OCI-LY1 (cell line): ENCODE results near the gene CERS6.

Experiments
- H2AFZ ChIP-seq: fragments of 200-600 bp; sonication (generic), shearing (Covaris generic); 2 replicates; pipeline ENCODE4 v1.6.0; 2014; ENCODE audit warnings: antibody characterized with exemption, mild to moderate bottlenecking, low read length
- H3F3A ChIP-seq: fragments of 200-600 bp; sonication (generic), shearing (Covaris generic); 2 replicates; pipeline ENCODE4 v1.6.0; 2014; ENCODE audit warnings: mild to moderate bottlenecking, antibody characterized with exemption, low read length, moderate library complexity; ENCODE audit not compliant: insufficient read depth
- H3K27ac ChIP-seq: fragments of 200-600 bp; sonication (generic); 2 replicates; pipeline ENCODE4 v1.5.1; 2014; ENCODE audit warnings: low read length, mixed run types, mild to moderate bottlenecking, low read depth; ENCODE audit not compliant: poor library complexity, severe bottlenecking
- H3K27me3 ChIP-seq: fragments of 200-600 bp; sonication (generic); 2 replicates; pipeline ENCODE4 v1.6.0; 2014; ENCODE audit warnings: antibody characterized with exemption, mild to moderate bottlenecking, low read length, moderate library complexity; ENCODE audit not compliant: insufficient read depth
- H3K36me3 ChIP-seq: fragments of 200-600 bp; sonication (generic); 2 replicates; pipeline ENCODE4 v1.6.1; 2014; ENCODE audit warnings: mild to moderate bottlenecking, antibody characterized with exemption, low read length, moderate library complexity, mixed read lengths; ENCODE audit not compliant: insufficient read depth
- H3K4me1 ChIP-seq: fragments of 200-600 bp; sonication (generic); 2 replicates; pipeline ENCODE4 v1.5.1; 2014; ENCODE audit warnings: mild to moderate bottlenecking, low read length, moderate library complexity; ENCODE audit not compliant: insufficient read depth, severe bottlenecking
- H3K4me2 ChIP-seq: fragments of 200-600 bp; sonication (generic), shearing (Covaris generic); 2 replicates; pipeline ENCODE4 v1.6.1; 2014; ENCODE audit warnings: low read length
- H3K4me3 ChIP-seq: fragments of 200-600 bp; sonication (generic); 2 replicates; pipeline ENCODE4 v1.5.1; 2014; ENCODE audit warnings: low read length, low read depth, mild to moderate bottlenecking, mixed read lengths; ENCODE audit not compliant: poor library complexity, severe bottlenecking
- H3K79me2 ChIP-seq: fragments of 200-600 bp; shearing (Covaris generic); 2 replicates; pipeline ENCODE4 v1.6.1; 2016; ENCODE audit warnings: mixed run types, low read length, mixed read lengths; ENCODE audit not compliant: insufficient read depth
- H3K9ac ChIP-seq: fragments of 200-600 bp; sonication (generic), shearing (Covaris generic); 2 replicates; pipeline ENCODE4 v1.6.1; 2014; ENCODE audit warnings: mild to moderate bottlenecking, low read length, mixed read lengths
- H3K9me2 ChIP-seq: fragments of 200-600 bp; sonication (generic), shearing (Covaris generic); 2 replicates; pipeline ENCODE4 v1.6.1; 2014; ENCODE audit warnings: low read depth, mild to moderate bottlenecking, low read length, mixed read lengths
- H3K9me3 ChIP-seq: fragments of 200-600 bp; shearing (Covaris generic); 2 replicates; pipeline ENCODE4 v1.6.1; 2014; ENCODE audit warnings: low read length, mixed read lengths
- H4K20me1 ChIP-seq: fragments of 200-600 bp; sonication (generic), shearing (Covaris generic); 2 replicates; pipeline ENCODE4 v1.6.0; 2016; ENCODE audit warnings: mild to moderate bottlenecking, low read length; ENCODE audit not compliant: insufficient read depth
- CTCF ChIP-seq: fragments of 200-600 bp; sonication (generic), shearing (Covaris generic); IDR thresholded peaks from 2 replicates; pipeline ENCODE4 v1.5.1; 2017; ENCODE audit warnings: mild to moderate bottlenecking, antibody characterized with exemption, low read length, moderate library complexity, mixed read lengths
- EZH2 ChIP-seq: fragments of 200-600 bp; sonication (generic), shearing (Covaris generic); IDR thresholded peaks from 2 replicates; pipeline ENCODE4 v1.8.0; 2017; ENCODE audit warnings: borderline replicate concordance, mixed run types, mild to moderate bottlenecking, antibody characterized with exemption, low read length, moderate library complexity, mixed read lengths

Gene CERS6

DNA sequence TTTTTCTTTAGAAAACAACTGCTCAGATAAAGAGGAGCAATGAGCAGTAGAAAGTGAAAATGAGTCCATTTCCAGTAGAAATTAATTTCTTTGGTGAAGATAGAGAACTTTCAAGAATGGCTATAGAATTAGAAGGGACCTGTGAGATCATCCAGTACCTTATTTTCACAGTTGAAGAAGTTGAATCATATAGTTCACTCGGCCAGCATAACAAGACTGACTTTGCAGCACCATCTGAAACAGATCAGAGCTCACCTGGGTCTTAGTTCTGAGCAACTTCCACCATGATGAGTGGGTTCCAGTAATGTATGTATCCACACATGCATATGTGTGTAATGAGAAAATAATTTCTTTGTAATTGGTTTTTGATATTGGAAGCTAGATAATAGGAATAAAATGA is 58.6 kb downstream of the CERS6 start:
- TF ChIP-seq CTCF (no peak), EZH2 (no peak)
- H3K27ac ChIP-seq = no peak overlapping the region
- no peaks in the 10 kb centered on the region for H3K9me3 ChIP-seq
- H3F3A ChIP-seq = no peaks in the 10 kb centered on the region
- H3K79me2 ChIP-seq = no peaks in the 10 kb centered on the region
- H3K36me3 ChIP-seq = no peaks in the 10 kb centered on the region
- H3K4me2 ChIP-seq = no peak overlapping the region
- no peak overlapping the region for H3K4me3 ChIP-seq
- H2AFZ ChIP-seq = no peak overlapping the region
- H3K4me1 ChIP-seq = no peaks in the 10 kb centered on the region
- no peaks in the 10 kb centered on the region for H4K20me1 ChIP-seq
- no peaks in the 10 kb centered on the region for H3K27me3 ChIP-seq
- no peaks in the 10 kb centered on the region for H3K9me2 ChIP-seq
- H3K9ac ChIP-seq = no peak overlapping the region

GRCh38 chr2:168515502-168515901 is 59.4 kb downstream of the CERS6 start:
- no peak overlapping the region for H2AFZ ChIP-seq
- H3K79me2 ChIP-seq = no peaks in the 10 kb centered on the region
- no peaks in the 10 kb centered on the region for H4K20me1 ChIP-seq
- H3F3A ChIP-seq = no peaks in the 10 kb centered on the region
- no peaks in the 10 kb centered on the region for H3K27me3 ChIP-seq
- H3K9me3 ChIP-seq = no peaks in the 10 kb centered on the region
- no peak overlapping the region for H3K4me2 ChIP-seq
- H3K9ac ChIP-seq = no peak overlapping the region
- no peak overlapping the region for H3K27ac ChIP-seq
- no peaks in the 10 kb centered on the region for H3K9me2 ChIP-seq
- TF ChIP-seq CTCF = no peak
- no peak for TF ChIP-seq EZH2
- no peaks in the 10 kb centered on the region for H3K36me3 ChIP-seq
- H3K4me3 ChIP-seq = no peak overlapping the region
- no peaks in the 10 kb centered on the region for H3K4me1 ChIP-seq

DNA sequence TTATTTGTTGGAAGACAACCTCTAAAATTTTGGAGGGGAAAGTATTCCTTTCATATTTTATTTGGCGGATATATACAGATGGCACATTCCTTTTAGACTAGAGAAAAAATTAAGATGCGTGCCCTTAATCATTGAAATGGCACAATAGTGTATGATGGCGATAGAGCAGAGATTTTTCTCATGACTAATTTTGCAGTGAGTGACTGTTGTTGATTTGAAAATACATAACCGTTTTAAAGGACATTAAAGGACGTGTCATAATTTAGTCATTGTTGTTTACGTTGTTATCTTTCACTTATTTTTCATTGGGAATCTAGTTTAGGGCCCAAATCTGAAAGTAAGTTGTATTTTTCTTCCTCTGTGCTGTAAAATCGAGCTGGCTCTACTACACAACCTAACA is 61.7 kb downstream of the CERS6 start:
- no peak overlapping the region for H3K4me3 ChIP-seq
- H3K4me2 ChIP-seq = no peak overlapping the region

More for the DNA sequence above, 61.7 kb downstream of the CERS6 start:
- Histone ChIP-seq H3K27ac (no peak overlapping the region), H3K4me1 (no peaks in the 10 kb centered on the region), H3K9ac (no peak overlapping the region), H3F3A (no peaks in the 10 kb centered on the region), H3K79me2 (no peaks in the 10 kb centered on the region), H3K9me3 (no peaks in the 10 kb centered on the region), H3K36me3 (no peaks in the 10 kb centered on the region), H3K27me3 (no peaks in the 10 kb centered on the region), H2AFZ (no peak overlapping the region), H4K20me1 (no peaks in the 10 kb centered on the region), H3K9me2 (no peaks in the 10 kb centered on the region)
- TF ChIP-seq EZH2 (no peak), CTCF (no peak)
